HepG2 (cell line): ENCODE results near the gene AHR. TPM values are rescaled to one million over a fixed set of nuclear protein-coding genes. Genes with fewer than 3 reads are reported as not detected.

Source experiments
- CBX5 ChIP-seq: sonication (generic); formaldehyde crosslinking; IDR thresholded peaks from 2 replicates; pipeline ENCODE4 v1.4.0; 2020; ENCODE audit warnings: missing genetic modification reagents, borderline replicate concordance
- CHCHD3 ChIP-seq: sonication (generic); formaldehyde crosslinking; IDR thresholded peaks from 2 replicates; pipeline ENCODE4 v1.8.0; 2022; ENCODE audit warnings: mild to moderate bottlenecking, missing genetic modification reagents, moderate library complexity
- ERF ChIP-seq: IDR thresholded peaks from 2 replicates; pipeline ENCODE4 v1.6.1; 2018; ENCODE audit warnings: missing biosample characterization, missing genetic modification reagents
- FOXA3 ChIP-seq: IDR thresholded peaks from 2 replicates; pipeline ENCODE4 v1.6.1; 2016; ENCODE audit warnings: missing genetic modification reagents, missing compliant biosample characterization
- KDM2A ChIP-seq: sonication (generic); formaldehyde crosslinking; IDR thresholded peaks from 2 replicates; pipeline ENCODE4 v1.4.0; 2020; ENCODE audit warnings: low read depth, missing genetic modification reagents, borderline replicate concordance
- RXRA ChIP-seq: sonication (generic); formaldehyde crosslinking; IDR thresholded peaks from 2 replicates; pipeline ENCODE4 v1.5.1; 2020; ENCODE audit warnings: missing genetic modification reagents
- SMYD3 ChIP-seq: sonication (generic); formaldehyde crosslinking; IDR thresholded peaks from 2 replicates; pipeline ENCODE4 v1.8.1; 2023; ENCODE audit warnings: mild to moderate bottlenecking, missing genetic modification reagents
- ZC3H13 ChIP-seq: sonication (generic); formaldehyde crosslinking; IDR thresholded peaks from 2 replicates; pipeline ENCODE4 v1.8.1; 2023; ENCODE audit warnings: mild to moderate bottlenecking, missing genetic modification reagents, moderate library complexity
- ZNF143 ChIP-seq: sonication (generic); formaldehyde crosslinking; IDR thresholded peaks from 2 replicates; pipeline ENCODE4 v1.4.0; 2020; ENCODE audit warnings: missing genetic modification reagents
- ZNF260 ChIP-seq: sonication (generic); formaldehyde crosslinking; IDR thresholded peaks from 2 replicates; pipeline ENCODE4 v1.4.0; 2020; ENCODE audit warnings: missing genetic modification reagents, low read depth, mild to moderate bottlenecking, borderline replicate concordance
- ZNF382 ChIP-seq: sonication (generic); formaldehyde crosslinking; IDR thresholded peaks from 2 replicates; pipeline ENCODE4 v1.5.0; 2020; ENCODE audit warnings: missing genetic modification reagents, mild to moderate bottlenecking, borderline replicate concordance
- polyA plus RNA-seq, 8 experiments: library from polyadenylated mRNA; depleted of rRNA in 3 of 8; stranded (reverse) in 7 of 8; unstranded in 1 of 8; fragments of >200 nt; fragmentation: Illumina TruSeq in 4 of 8; extraction: Trizol in 4 of 8; gene quantifications; 2 replicates each; pipeline versions ENCODE4 v1.2.1 to v1.2.3, GENCODE V29; 2011 to 2016; ENCODE audit warnings: low read depth in 4 of 8, missing spikeins in 1 of 8, mixed read lengths in 1 of 8; ENCODE audit not compliant: insufficient read depth in 1 of 8
- total RNA-seq, 5 experiments: library from RNA; depleted of rRNA; stranded (reverse); fragments of >200 nt; fragmentation: Illumina TruSeq; extraction: Trizol; gene quantifications; 2 replicates each; pipeline ENCODE4 v1.2.3, GENCODE V29; 2016; ENCODE audit warnings: low read depth in 1 of 5
- TF ChIP-seq, protein P1 (sequence below): sonication (generic); formaldehyde crosslinking; IDR thresholded peaks from 2 replicates; pipeline ENCODE4 v1.9.0; 2022; ENCODE audit warnings: missing genetic modification reagents, mild to moderate bottlenecking, borderline replicate concordance
- TF ChIP-seq, protein P2 (sequence below): sonication (generic); formaldehyde crosslinking; IDR thresholded peaks from 2 replicates; pipeline ENCODE4 v1.4.0; 2020; ENCODE audit warnings: low read depth, mild to moderate bottlenecking, missing genetic modification reagents
- TF ChIP-seq, protein P3 (sequence below): IDR thresholded peaks from 2 replicates; pipeline ENCODE4 v1.6.1; 2012; ENCODE audit warnings: inconsistent platforms
- TF ChIP-seq, protein P4 (sequence below): sonication (generic); formaldehyde crosslinking; IDR thresholded peaks from 2 replicates; pipeline ENCODE4 v1.4.0; 2020; ENCODE audit warnings: missing genetic modification reagents
- TF ChIP-seq, protein P5 (sequence below): sonication (generic); formaldehyde crosslinking; IDR thresholded peaks from 2 replicates; pipeline ENCODE4 v1.4.0; 2020; ENCODE audit warnings: missing genetic modification reagents, mild to moderate bottlenecking, borderline replicate concordance
- TF ChIP-seq, protein P6 (sequence below): sonication (generic); formaldehyde crosslinking; IDR thresholded peaks from 2 replicates; pipeline ENCODE4 v1.4.0; 2020; ENCODE audit warnings: missing genetic modification reagents

The AHR gene
- total and polyA plus RNA-seq, 2 of the 13 experiments (the other 11 are each of a cell fraction or from before 2014, with no cell fraction given): 9.0 to 31.3 TPM

DNA sequence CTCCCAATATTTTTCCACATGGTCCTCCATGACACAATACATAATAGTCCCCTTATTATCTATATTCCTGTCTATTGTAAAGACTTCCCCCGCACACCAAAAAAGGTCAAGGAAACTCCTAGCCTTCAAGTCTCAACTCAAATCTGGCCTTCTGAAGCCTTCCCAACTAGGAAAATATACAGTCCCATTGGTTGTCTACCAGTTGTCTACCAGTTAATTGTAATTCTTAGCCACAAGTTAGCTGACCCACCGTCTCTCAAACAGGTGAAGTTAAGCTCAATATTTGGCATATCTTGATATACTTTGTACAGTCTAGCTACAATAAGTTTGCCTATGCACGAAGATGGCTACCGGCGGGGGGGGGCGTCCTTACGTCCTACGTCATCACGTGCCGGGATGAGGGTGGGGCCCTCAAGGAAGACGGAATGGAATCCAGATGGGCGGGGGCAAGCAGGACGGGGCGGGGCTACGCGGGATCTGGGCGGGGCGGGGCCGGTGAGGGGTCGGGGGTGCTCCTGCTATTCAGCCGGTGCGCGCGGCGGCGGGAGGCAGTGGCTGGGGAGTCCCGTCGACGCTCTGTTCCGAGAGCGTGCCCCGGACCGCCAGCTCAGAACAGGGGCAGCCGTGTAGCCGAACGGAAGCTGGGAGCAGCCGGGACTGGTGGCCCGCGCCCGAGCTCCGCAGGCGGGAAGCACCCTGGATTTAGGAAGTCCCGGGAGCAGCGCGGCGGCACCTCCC is at the start of gene AHR (continued):
- TF ChIP-seq, protein P1, sequence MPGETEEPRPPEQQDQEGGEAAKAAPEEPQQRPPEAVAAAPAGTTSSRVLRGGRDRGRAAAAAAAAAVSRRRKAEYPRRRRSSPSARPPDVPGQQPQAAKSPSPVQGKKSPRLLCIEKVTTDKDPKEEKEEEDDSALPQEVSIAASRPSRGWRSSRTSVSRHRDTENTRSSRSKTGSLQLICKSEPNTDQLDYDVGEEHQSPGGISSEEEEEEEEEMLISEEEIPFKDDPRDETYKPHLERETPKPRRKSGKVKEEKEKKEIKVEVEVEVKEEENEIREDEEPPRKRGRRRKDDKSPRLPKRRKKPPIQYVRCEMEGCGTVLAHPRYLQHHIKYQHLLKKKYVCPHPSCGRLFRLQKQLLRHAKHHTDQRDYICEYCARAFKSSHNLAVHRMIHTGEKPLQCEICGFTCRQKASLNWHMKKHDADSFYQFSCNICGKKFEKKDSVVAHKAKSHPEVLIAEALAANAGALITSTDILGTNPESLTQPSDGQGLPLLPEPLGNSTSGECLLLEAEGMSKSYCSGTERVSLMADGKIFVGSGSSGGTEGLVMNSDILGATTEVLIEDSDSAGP: 0 out of 2 replicates have a peak, but pooled peaks have one; percentile 67
- TF ChIP-seq, protein P2, sequence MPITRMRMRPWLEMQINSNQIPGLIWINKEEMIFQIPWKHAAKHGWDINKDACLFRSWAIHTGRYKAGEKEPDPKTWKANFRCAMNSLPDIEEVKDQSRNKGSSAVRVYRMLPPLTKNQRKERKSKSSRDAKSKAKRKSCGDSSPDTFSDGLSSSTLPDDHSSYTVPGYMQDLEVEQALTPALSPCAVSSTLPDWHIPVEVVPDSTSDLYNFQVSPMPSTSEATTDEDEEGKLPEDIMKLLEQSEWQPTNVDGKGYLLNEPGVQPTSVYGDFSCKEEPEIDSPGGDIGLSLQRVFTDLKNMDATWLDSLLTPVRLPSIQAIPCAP: no peak
- TF ChIP-seq CHCHD3 (CRISPR knock-in tag): no peak
- TF ChIP-seq CBX5 (CRISPR knock-in tag): peak; percentile 63; the same call in 1 of the 2 replicates
- no peak for TF ChIP-seq ZNF260 (CRISPR knock-in tag)
- no peak for TF ChIP-seq ZC3H13 (CRISPR knock-in tag)
- TF ChIP-seq KDM2A (CRISPR knock-in tag): peak; percentile 83
- TF ChIP-seq ZNF143: no peak
- peak; percentile 14; the same call in 1 of the 2 replicates for TF ChIP-seq FOXA3 (CRISPR knock-in tag)
- TF ChIP-seq ZNF382 (CRISPR knock-in tag): no peak
- TF ChIP-seq, protein P3, sequence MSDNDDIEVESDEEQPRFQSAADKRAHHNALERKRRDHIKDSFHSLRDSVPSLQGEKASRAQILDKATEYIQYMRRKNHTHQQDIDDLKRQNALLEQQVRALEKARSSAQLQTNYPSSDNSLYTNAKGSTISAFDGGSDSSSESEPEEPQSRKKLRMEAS: peak; percentile 78
- TF ChIP-seq, protein P4, sequence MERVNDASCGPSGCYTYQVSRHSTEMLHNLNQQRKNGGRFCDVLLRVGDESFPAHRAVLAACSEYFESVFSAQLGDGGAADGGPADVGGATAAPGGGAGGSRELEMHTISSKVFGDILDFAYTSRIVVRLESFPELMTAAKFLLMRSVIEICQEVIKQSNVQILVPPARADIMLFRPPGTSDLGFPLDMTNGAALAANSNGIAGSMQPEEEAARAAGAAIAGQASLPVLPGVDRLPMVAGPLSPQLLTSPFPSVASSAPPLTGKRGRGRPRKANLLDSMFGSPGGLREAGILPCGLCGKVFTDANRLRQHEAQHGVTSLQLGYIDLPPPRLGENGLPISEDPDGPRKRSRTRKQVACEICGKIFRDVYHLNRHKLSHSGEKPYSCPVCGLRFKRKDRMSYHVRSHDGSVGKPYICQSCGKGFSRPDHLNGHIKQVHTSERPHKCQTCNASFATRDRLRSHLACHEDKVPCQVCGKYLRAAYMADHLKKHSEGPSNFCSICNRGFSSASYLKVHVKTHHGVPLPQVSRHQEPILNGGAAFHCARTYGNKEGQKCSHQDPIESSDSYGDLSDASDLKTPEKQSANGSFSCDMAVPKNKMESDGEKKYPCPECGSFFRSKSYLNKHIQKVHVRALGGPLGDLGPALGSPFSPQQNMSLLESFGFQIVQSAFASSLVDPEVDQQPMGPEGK: peak; percentile 95
- no peak for TF ChIP-seq SMYD3 (CRISPR knock-in tag)
- TF ChIP-seq ERF (CRISPR knock-in tag): peak; percentile 79; the same call in 1 of the 2 replicates
- TF ChIP-seq, protein P5, sequence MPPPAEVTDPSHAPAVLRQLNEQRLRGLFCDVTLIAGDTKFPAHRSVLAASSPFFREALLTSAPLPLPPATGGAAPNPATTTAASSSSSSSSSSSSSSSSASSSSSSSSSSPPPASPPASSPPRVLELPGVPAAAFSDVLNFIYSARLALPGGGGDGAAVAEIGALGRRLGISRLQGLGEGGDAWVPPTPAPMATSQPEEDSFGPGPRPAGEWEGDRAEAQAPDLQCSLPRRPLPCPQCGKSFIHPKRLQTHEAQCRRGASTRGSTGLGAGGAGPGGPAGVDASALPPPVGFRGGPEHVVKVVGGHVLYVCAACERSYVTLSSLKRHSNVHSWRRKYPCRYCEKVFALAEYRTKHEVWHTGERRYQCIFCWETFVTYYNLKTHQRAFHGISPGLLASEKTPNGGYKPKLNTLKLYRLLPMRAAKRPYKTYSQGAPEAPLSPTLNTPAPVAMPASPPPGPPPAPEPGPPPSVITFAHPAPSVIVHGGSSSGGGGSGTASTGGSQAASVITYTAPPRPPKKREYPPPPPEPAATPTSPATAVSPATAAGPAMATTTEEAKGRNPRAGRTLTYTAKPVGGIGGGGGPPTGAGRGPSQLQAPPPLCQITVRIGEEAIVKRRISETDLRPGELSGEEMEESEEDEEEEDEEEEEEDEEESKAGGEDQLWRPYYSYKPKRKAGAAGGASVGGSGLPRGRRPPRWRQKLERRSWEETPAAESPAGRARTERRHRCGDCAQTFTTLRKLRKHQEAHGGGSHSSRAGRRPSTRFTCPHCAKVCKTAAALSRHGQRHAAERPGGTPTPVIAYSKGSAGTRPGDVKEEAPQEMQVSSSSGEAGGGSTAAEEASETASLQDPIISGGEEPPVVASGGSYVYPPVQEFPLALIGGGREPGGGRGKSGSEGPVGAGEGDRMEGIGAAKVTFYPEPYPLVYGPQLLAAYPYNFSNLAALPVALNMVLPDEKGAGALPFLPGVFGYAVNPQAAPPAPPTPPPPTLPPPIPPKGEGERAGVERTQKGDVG (CRISPR knock-in tag): no peak
- no peak for TF ChIP-seq RXRA (CRISPR knock-in tag)
- TF ChIP-seq, protein P6, sequence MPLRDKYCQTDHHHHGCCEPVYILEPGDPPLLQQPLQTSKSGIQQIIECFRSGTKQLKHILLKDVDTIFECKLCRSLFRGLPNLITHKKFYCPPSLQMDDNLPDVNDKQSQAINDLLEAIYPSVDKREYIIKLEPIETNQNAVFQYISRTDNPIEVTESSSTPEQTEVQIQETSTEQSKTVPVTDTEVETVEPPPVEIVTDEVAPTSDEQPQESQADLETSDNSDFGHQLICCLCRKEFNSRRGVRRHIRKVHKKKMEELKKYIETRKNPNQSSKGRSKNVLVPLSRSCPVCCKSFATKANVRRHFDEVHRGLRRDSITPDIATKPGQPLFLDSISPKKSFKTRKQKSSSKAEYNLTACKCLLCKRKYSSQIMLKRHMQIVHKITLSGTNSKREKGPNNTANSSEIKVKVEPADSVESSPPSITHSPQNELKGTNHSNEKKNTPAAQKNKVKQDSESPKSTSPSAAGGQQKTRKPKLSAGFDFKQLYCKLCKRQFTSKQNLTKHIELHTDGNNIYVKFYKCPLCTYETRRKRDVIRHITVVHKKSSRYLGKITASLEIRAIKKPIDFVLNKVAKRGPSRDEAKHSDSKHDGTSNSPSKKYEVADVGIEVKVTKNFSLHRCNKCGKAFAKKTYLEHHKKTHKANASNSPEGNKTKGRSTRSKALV: no peak
